ENCODE data around the gene DENND1A.

GRCh38 chr9:123710299-123710698 is 219.6 kb downstream of the DENND1A start:
- TF ChIP-seq CTCF (IDR thresholded peaks at IDR 0.05; ENCODE audit: insufficient read depth, low read depth, low read length) (no peak), EZH2 (IDR thresholded peaks at IDR 0.05; ENCODE audit: insufficient read depth, low read length) (no peak)

All from astrocyte (in vitro differentiated cells and primary cell).